Neural cell (in vitro differentiated cells): ENCODE results near the gene EHD1. TPM values are rescaled to one million over a fixed set of nuclear protein-coding genes. Genes with fewer than 3 reads are reported as not detected.
A peak's percentile ranks its signal among the peaks of the same experiment; 100 is the strongest.

Experiments
- H2AFZ ChIP-seq: fragments of 200-600, 300-800 bp; sonication (generic), shearing (Covaris generic); 2 replicates; pipeline ENCODE4 v1.6.0; 2014; ENCODE audit warnings: low read depth, mild to moderate bottlenecking, antibody characterized with exemption, low read length, moderate library complexity
- H3F3A ChIP-seq: fragments of 200-600 bp; shearing (Covaris generic); 2 replicates; pipeline ENCODE4 v1.6.1; 2016; ENCODE audit warnings: mild to moderate bottlenecking, moderate library complexity, mixed read lengths, antibody characterized with exemption, low read length; ENCODE audit not compliant: insufficient read depth, poor library complexity, severe bottlenecking
- H3K27ac ChIP-seq: fragments of 200-600, 300-800 bp; sonication (generic), shearing (Covaris generic); 2 replicates; pipeline ENCODE4 v1.5.1; 2014; ENCODE audit warnings: mild to moderate bottlenecking, low read length, moderate library complexity
- H3K27me3 ChIP-seq: fragments of 300-800, 200-600 bp; sonication (generic), shearing (Covaris generic); 2 replicates; pipeline ENCODE4 v1.6.0; 2014; ENCODE audit warnings: mild to moderate bottlenecking, low read depth, low read length, moderate library complexity; ENCODE audit not compliant: insufficient read depth
- H3K36me3 ChIP-seq: fragments of 300-800, 200-600 bp; sonication (generic), shearing (Covaris generic); 2 replicates; pipeline ENCODE4 v1.5.1; 2014; ENCODE audit warnings: mild to moderate bottlenecking, antibody characterized with exemption, low read length, moderate library complexity; ENCODE audit not compliant: insufficient read depth
- H3K4me2 ChIP-seq: fragments of 300-800, 200-600 bp; sonication (generic), shearing (Covaris generic); 2 replicates; pipeline ENCODE4 v1.6.0; 2014; ENCODE audit warnings: mild to moderate bottlenecking, low read length
- H3K4me3 ChIP-seq: fragments of 300-800, 200-600 bp; sonication (generic), shearing (Covaris generic); 2 replicates; pipeline ENCODE4 v1.5.1; 2014; ENCODE audit warnings: mild to moderate bottlenecking, low read length, moderate library complexity
- H3K79me2 ChIP-seq: fragments of 200-600 bp; shearing (Covaris generic); replicated peaks from 2 replicates; pipeline ENCODE4 v1.6.0; 2014; ENCODE audit warnings: mild to moderate bottlenecking, low read length, moderate library complexity; ENCODE audit not compliant: insufficient read depth
- H3K9ac ChIP-seq: fragments of 300-800, 200-600 bp; sonication (generic), shearing (Covaris generic); 2 replicates; pipeline ENCODE4 v1.6.1; 2016; ENCODE audit warnings: mild to moderate bottlenecking, low read length, mixed read lengths
- H3K9me2 ChIP-seq: fragments of 200-600 bp; shearing (Covaris generic); 2 replicates; pipeline ENCODE4 v1.6.1; 2016; ENCODE audit warnings: mild to moderate bottlenecking, low read length, mixed read lengths; ENCODE audit not compliant: insufficient read depth
- H3K9me3 ChIP-seq: fragments of 200-600, 300-800 bp; sonication (generic), shearing (Covaris generic); 2 replicates; pipeline ENCODE4 v1.6.1; 2016; ENCODE audit warnings: mild to moderate bottlenecking, mixed run types, low read length, moderate library complexity, mixed read lengths
- H4K20me1 ChIP-seq: fragments of 200-600 bp; shearing (Covaris generic); 2 replicates; pipeline ENCODE4 v1.6.1; 2016; ENCODE audit warnings: mild to moderate bottlenecking, mixed run types; ENCODE audit not compliant: insufficient read depth
- EP300 ChIP-seq: fragments of 450-650 bp; conservative IDR thresholded peaks from 2 replicates; pipeline ENCODE4 v1.6.1; 2014; ENCODE audit warnings: antibody characterized with exemption, mild to moderate bottlenecking, moderate library complexity; ENCODE audit not compliant: poor library complexity, severe bottlenecking
- EZH2 ChIP-seq: fragments of 200-600, 300-800 bp; shearing (Covaris generic), sonication (generic); IDR thresholded peaks from 2 replicates; pipeline ENCODE4 v1.6.1; 2014; ENCODE audit warnings: antibody characterized with exemption, low read length, borderline replicate concordance, mild to moderate bottlenecking; ENCODE audit not compliant: insufficient read depth, poor library complexity, severe bottlenecking
- MXI1 ChIP-seq: fragments of 450-650 bp; conservative IDR thresholded peaks from 2 replicates; pipeline ENCODE4 v1.6.1; 2014; ENCODE audit warnings: antibody characterized with exemption, mild to moderate bottlenecking; ENCODE audit not compliant: poor library complexity, severe bottlenecking
- POLR2AphosphoS5 ChIP-seq: IDR thresholded peaks from 2 replicates; pipeline ENCODE4 v1.6.1; 2012
- RAD21 ChIP-seq: fragments of 450-650 bp; conservative IDR thresholded peaks from 2 replicates; pipeline ENCODE4 v1.6.1; 2014; ENCODE audit warnings: antibody characterized with exemption, mild to moderate bottlenecking, moderate library complexity
- SMC3 ChIP-seq: fragments of 450-650 bp; conservative IDR thresholded peaks from 2 replicates; pipeline ENCODE4 v1.6.1; 2014; ENCODE audit warnings: antibody characterized with exemption, mild to moderate bottlenecking, moderate library complexity; ENCODE audit not compliant: poor library complexity
- TAF1 ChIP-seq: IDR thresholded peaks from 2 replicates; pipeline ENCODE4 v1.6.1; 2012; ENCODE audit warnings: low read depth
- polyA plus RNA-seq: library from polyadenylated mRNA; depleted of rRNA; stranded (reverse); fragments of >200 nt; gene quantifications from 2 replicates; pipeline ENCODE4 v1.2.3, GENCODE V29; 2014
- TF ChIP-seq, protein P1 (sequence below): fragments of 450-650 bp; IDR thresholded peaks from 2 replicates; pipeline ENCODE4 v1.5.1; 2014; ENCODE audit warnings: antibody characterized with exemption, mild to moderate bottlenecking, moderate library complexity; ENCODE audit not compliant: poor library complexity, severe bottlenecking
- TF ChIP-seq, protein P2 (sequence below): IDR thresholded peaks from 2 replicates; pipeline ENCODE4 v1.6.1; 2012; ENCODE audit warnings: borderline replicate concordance

EHD1 gene
- polyA plus RNA-seq, 1 donor from 2014 or later: 26.4 TPM

DNA sequence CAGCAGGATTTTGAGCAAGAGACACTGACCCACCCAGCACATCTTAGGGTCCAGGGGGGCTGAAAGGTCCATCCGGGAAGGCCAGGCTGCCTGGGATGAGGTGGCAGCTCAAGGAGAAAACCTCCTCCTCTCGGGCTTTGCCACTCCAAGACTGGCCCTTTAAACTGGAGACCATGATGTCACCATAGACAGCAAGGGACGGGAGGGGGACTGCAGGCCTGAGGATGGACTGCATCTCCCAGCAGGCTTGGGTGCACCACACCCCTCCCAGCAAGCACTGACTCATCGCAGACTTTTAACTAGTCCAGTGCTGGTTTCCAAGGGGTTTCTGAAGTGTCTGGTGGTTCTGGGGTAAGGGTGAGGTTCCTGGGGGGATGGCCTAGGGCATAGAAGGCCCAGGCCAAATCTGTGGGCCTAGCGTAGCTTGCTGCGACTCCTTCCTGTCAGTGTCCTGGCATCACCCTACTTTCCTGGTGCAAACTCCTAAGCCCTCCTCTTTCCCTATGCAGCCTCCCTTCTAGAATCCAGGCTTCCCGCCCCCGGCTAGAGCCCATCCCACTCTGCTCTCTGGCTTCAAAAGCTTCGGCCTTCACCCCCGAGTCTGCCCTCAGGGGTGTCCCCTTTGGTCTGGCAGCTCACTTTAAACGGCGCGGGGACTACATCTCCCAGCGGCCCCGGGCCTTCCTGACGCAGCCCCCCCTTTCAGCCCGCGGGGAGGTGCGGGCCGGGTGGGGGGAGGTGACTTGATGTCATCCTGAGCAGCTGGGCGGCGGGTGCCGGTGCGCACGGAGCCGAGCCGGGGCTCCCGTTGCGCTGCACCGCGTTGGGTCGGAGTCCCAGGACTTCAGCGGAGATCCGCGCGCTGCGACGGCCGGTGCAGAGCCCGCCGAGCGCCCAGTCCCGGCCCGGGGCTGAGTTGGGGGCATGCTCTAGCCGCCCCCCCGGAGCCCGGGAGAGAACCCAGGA lies 45.8 kb upstream of the EHD1 start, which contains the start of gene PPP2R5B:
PPP2R5B (plus strand) TSS at position 746 of the 966 bp plus-strand sequence. CDS start 1,046 bp downstream, outside the sequence.
- Histone ChIP-seq H3K79me2 (no peaks in the 10 kb centered on the region), H2AFZ (peak within 1 kb of the TSS; percentile 97), H3K4me2 (peak within 1 kb of the TSS; percentile 97), H3K36me3 (no peaks in the 10 kb centered on the region), H4K20me1 (no peaks in the 10 kb centered on the region), H3F3A (no peaks in the 10 kb centered on the region), H3K4me3 (peak within 1 kb of the TSS; percentile 98), H3K27me3 (no peaks in the 10 kb centered on the region), H3K27ac (peak within 1 kb of the TSS; percentile 85), H3K9me3 (no peaks in the 10 kb centered on the region), H3K9me2 (no peaks in the 10 kb centered on the region), H3K9ac (peak within 1 kb of the TSS; percentile 94)
- TF ChIP-seq TAF1 (peak; percentile 72), POLR2AphosphoS5 (peak; percentile 95), RAD21 (peak; percentile 33), EZH2 (no peak), MXI1 (peak; percentile 62), EP300 (peak; percentile 21)
- TF ChIP-seq, protein P1, sequence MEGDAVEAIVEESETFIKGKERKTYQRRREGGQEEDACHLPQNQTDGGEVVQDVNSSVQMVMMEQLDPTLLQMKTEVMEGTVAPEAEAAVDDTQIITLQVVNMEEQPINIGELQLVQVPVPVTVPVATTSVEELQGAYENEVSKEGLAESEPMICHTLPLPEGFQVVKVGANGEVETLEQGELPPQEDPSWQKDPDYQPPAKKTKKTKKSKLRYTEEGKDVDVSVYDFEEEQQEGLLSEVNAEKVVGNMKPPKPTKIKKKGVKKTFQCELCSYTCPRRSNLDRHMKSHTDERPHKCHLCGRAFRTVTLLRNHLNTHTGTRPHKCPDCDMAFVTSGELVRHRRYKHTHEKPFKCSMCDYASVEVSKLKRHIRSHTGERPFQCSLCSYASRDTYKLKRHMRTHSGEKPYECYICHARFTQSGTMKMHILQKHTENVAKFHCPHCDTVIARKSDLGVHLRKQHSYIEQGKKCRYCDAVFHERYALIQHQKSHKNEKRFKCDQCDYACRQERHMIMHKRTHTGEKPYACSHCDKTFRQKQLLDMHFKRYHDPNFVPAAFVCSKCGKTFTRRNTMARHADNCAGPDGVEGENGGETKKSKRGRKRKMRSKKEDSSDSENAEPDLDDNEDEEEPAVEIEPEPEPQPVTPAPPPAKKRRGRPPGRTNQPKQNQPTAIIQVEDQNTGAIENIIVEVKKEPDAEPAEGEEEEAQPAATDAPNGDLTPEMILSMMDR: no peak
- TF ChIP-seq, protein P2, sequence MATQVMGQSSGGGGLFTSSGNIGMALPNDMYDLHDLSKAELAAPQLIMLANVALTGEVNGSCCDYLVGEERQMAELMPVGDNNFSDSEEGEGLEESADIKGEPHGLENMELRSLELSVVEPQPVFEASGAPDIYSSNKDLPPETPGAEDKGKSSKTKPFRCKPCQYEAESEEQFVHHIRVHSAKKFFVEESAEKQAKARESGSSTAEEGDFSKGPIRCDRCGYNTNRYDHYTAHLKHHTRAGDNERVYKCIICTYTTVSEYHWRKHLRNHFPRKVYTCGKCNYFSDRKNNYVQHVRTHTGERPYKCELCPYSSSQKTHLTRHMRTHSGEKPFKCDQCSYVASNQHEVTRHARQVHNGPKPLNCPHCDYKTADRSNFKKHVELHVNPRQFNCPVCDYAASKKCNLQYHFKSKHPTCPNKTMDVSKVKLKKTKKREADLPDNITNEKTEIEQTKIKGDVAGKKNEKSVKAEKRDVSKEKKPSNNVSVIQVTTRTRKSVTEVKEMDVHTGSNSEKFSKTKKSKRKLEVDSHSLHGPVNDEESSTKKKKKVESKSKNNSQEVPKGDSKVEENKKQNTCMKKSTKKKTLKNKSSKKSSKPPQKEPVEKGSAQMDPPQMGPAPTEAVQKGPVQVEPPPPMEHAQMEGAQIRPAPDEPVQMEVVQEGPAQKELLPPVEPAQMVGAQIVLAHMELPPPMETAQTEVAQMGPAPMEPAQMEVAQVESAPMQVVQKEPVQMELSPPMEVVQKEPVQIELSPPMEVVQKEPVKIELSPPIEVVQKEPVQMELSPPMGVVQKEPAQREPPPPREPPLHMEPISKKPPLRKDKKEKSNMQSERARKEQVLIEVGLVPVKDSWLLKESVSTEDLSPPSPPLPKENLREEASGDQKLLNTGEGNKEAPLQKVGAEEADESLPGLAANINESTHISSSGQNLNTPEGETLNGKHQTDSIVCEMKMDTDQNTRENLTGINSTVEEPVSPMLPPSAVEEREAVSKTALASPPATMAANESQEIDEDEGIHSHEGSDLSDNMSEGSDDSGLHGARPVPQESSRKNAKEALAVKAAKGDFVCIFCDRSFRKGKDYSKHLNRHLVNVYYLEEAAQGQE: peak; percentile 69

DNA sequence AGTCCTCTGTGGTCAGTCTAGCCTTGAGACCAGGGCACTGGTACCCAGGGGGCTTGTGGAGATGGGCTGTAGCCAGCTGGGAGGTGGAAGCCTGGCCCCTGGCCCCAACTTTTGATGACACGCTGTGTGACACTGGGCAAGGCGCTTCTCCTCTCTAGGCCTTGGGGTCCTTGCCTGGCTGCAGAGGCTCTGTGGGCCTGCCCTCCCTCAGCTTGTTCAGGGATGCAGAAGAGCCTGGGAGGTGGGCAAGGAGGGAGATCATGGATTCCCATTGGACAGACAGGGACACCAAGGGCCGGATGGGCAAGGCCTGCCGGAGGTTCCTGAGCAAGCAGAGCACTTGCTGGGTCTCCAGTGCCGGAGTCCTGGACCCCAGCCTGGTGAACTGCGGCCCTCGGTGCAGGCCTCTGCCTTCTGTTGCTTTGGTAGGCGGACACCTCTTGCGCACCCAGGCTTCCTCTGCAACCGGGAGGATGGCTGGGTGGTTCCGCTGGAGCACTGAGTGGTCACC lies 44.8 kb upstream of the EHD1 start:
- Histone ChIP-seq H3K27me3 (no peaks in the 10 kb centered on the region), H3K36me3 (no peaks in the 10 kb centered on the region), H3K9me3 (no peaks in the 10 kb centered on the region), H2AFZ (peak overlapping the region; percentile 91), H3K9ac (peak overlapping the region; percentile 94), H3K9me2 (no peaks in the 10 kb centered on the region), H3F3A (no peaks in the 10 kb centered on the region), H3K4me3 (peak overlapping the region; percentile 98), H3K27ac (no peak overlapping the region), H3K4me2 (no peak overlapping the region), H4K20me1 (no peaks in the 10 kb centered on the region), H3K79me2 (no peaks in the 10 kb centered on the region)
- TF ChIP-seq TAF1 (no peak), POLR2AphosphoS5 (no peak), SMC3 (no peak), MXI1 (no peak), EZH2 (no peak), EP300 (no peak), RAD21 (no peak)
- TF ChIP-seq, protein P2: no peak
